NCI-H2029 treated with DMSO at 0.1 percent for 48 hours (cell line): ENCODE results near the gene WDR27.
"Not testable (repeated sequence)": the region's sequence is repeated elsewhere in the genome, so short reads cannot be mapped to it uniquely, and the experiment has no call there.

ENCODE experiments used
- DNase-seq: peaks from one replicate; lab custom pipeline; 2025; lab: John Stamatoyannopoulos, UW

WDR27 gene

GRCh38 chr6:169479783-169480495 lies 221.9 kb downstream of the WDR27 start:
- no peak for DNase-seq

GRCh38 chr6:169474362-169474761 lies 227.5 kb downstream of the WDR27 start:
- DNase-seq = no peak

- DNase-seq = no peak
Measured at GRCh38 chr6:169473663-169474062, 228.2 kb downstream of the WDR27 start.

- DNase-seq = no peak
Measured at GRCh38 chr6:169472786-169473416, 228.9 kb downstream of the WDR27 start.

DNA sequence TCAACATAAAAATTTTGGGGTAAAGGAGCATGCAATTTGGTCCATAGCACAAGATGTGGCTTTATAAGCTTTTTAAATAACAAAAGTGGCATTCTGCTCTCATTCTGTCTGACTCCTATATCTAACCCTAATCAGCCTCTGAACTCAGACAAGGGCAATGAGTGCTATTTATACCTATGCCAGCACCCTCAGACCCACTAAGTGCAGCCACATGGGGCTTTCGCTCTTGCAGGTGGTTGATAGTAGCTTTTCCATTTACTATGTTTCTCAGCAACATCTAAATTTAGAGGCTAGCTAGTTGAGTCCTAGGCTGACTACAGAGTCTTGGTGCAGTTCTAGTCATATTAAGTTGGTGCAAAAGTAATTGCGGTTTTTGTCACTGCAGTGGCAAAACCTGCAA lies 231.0 kb downstream of the WDR27 start:
- no peak for DNase-seq

- no peak for DNase-seq
Measured at GRCh38 chr6:169469028-169469427, 232.8 kb downstream of the WDR27 start.

DNA sequence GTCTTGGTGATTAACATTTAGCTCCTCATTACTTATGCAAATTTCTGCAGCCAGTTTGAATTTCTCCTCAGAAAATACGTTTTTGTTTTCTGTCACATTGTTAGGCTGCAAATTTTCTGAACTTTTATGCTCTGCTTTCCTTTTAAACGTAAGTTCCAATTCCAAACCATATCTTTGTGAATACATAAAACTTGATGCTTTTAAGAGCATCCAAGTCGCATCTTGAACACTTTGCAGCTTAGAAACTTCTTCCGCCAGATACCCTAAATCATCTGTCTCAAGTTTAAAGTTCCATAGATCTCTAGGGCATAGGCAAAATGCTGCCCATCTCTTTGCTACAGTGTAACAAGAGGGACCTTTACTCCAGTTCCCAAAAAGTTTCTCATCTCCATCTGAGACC lies 234.1 kb downstream of the WDR27 start:
- not testable (repeated sequence) for DNase-seq

GRCh38 chr6:169466256-169466655 lies 235.6 kb downstream of the WDR27 start:
- DNase-seq = not testable (repeated sequence)

GRCh38 chr6:169457762-169458161 lies 244.1 kb downstream of the WDR27 start:
- no peak for DNase-seq

DNA sequence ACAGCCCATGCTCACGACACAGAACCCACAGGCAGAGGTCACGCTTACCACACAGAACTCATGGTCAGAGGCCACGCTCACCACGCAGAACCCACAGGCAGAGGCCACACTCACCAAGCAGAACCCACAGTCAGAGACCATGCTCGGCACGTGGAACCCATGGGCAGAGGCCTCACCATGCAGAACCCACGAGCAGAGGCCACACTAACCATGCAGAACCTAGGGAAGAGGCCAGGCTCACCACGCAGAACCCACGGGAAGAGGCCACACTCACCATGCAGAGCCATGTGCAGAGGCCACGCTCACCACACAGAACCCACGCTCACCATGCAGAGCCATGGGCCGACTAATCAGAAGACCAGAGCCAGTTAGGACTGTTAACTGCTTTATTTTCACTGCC lies 245.0 kb downstream of the WDR27 start:
- DNase-seq = no peak

- DNase-seq = no peak
Measured at GRCh38 chr6:169455470-169455869, 246.4 kb downstream of the WDR27 start.

- DNase-seq = no peak
Measured at GRCh38 chr6:169454872-169455204, 247.0 kb downstream of the WDR27 start.

DNA sequence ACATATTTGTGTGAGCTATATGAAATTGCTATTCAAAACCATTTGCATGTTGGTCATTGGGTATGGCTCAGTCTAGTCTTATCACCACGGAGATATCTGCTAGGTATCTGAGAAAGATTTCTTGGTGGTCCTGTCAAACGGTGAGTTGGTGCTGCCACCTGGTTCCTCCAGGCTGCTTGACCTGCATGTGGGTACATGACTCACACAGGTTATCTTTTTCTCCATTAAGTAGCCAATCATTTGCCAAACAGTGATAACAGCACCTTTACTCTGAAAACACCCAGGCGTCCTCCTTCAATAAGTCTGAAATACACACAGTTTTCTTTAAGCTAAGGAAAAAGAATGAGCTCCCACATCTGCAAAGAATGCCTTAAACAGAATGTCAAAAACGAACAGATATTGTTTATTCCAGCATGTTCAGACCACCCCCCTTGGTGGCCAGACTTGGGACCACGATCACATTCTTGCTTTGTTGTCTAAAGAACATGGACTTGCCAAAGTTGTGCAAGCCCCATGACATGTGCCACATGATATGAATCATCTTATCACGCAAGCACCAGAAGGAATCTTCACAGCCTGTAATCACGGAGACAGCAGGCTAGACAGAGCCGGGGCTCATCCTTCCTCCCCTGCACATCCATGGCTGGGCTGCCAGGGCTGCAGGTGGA lies 247.5 kb downstream of the WDR27 start:
- DNase-seq = no peak

- DNase-seq = no peak
Measured at GRCh38 chr6:169452869-169453620, 248.8 kb downstream of the WDR27 start.

DNA sequence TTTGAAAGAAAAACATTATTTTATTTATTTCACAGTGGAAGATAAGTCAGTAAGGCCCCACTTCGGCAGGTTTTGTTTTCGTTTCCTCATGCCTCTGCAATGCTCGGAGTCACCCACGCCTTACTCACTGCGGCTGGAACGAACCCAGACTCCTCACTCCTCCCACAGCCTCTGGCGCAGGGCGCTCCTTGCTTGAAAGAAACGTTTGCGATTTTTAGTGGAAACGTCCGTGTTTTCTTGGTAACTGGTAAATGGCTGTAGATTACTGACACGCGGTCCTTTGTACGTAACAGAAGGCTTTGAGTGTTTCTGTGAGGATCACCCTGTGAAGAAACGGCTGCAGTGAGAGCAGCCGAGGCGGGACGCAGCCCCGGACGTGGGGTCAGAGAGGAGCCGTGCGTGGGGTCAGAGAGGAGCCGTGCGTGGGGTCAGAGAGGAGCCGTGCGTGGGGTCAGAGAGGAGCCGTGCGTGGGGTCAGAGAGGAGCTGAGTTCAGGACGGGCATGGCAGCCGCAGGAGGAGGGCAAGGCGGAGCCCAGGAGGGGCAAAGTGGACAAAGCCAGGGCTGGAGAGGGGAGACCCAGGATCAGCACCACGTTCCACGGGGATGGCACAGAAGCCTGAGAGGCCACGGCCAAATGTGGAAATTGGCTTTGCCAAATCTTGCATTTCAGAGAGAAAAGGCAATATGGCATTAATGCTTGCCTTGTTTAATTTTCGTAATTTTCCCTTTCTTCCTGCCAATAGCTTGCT lies 249.5 kb downstream of the WDR27 start:
- no peak for DNase-seq

DNA sequence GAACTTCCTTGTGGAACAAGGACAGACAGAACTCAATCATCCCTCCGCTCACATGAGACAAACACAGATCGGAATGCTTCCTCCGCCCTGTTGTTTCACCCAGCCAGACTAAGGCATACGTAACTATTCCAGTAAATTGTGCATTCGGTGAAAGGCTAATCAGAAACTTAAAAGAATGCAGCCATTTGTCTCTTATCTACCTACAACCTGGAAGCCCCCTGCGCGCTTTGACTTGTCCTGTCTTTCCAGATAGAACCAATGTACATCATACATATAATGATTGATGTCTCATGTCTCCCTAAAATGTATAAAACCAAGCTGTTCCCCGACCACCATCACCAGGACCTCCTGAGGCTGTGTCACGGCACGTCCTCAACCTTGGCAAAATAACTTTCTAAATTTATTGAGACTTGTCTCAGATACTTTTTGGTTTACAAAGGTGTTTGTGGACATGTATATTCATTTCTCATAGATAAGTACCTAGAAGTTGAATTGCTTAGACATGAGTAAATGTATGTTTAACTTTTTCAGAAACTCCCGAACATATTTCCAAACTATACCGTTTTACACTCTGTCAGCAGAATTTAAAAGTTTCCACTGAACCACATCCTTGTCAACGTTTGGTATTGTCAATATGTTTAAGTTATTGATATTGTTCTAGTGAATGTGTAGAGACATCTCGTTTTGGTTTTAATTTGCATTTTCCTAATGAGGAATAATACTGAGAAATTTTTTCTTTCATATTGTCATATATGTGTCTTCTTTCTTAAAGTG lies 250.6 kb downstream of the WDR27 start:
- no peak for DNase-seq

DNA sequence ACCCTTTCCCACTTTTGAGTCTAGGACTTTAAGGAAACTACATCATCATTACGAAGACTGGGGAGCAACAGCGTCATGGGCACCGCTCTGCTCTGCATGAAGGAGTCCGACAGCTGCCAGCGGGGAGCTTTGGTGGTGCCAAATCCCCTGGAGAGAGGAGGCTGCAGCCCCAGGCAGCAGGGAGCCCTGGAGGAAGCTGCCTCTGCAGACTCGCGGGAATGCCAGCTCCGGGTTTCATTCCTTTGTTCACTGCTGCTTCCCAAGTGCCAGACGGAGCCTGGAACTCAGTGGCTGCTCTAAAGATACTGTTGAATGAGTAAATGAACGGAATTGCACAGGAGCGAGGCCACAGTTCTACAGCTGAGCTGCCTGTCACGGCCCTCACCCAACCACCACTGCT lies 251.7 kb downstream of the WDR27 start:
- no peak for DNase-seq

DNA sequence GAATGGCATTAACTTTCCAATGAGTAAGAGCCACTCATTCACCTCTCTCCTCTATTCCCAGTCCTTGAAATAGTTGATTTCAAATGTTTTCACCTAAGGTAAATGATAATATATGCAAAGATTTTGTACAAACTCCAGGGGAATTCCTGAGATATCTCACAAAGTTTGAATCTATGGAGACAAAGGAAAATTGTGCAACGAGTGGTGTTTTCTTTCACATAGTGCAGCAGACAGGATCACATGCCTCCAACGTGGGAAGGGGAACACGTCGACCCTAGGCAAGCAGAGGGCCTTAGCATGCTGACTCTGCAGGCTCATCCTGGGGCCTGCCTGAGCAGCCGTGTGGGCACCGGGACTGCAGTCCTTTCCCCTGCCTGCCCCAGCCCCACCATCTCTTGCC lies 252.6 kb downstream of the WDR27 start:
- DNase-seq = no peak

DNA sequence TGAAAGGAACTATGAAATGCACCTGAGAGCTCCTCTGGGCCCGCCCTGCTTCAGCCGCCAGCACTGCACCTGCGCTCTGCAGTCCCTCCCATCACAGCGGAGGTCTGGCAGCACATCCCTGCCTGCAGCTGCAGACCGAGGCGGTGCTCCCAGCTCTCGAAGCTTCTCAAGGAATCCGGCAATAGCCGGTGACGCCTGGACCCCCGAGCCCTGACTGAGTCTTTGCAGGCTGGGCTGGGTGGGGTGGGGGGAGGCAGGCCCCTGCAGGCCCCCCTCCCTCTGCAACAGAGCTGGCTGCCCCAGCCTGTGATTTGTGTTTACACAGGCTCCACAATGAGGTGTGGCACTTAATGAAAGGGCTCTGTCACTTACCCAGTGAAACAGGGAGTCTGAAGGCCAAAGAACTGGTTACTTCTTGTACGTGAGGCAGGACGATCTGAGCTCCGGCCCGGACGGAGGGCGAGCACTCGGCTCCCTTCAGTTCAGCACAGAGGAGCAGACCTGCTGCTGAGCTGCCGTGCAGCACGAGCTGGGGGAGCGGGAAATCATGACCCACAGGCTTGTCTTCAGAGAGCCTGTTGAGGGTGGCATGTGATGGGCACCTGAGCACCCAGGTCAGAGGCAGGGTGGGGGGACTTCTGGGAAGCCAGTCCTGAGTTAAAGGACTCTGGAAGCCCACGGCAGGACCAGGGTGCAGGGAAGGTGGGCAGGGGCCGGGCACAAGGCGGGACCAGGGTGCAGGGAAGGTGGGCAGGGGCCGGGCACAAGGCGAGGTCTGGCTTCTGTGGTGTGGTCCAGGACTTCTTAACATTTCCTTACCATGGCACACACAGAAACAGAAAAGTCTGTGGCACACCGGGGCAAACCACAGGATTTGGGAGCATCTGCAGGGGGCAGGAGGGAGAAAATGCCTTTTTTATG lies 255.9 kb downstream of the WDR27 start:
- no peak for DNase-seq

DNA sequence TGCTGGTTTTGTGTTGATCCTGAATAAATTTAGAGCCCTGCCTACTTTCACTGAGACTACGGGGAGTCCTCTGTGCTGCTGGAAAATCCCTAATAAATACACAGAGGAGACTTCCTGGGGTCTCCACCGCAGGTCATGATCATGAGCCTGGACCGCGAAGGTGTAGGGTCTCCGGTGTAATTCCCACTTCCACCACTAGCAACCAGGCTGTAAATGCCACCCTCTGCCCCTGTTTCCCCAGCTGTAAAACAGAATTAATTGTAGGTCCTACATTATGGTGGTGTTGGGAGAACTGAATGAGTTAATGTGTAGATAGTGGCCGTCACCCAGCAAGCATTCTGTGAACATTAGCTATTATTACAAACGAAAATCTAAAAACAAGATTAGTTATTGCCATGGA lies 256.6 kb downstream of the WDR27 start:
- DNase-seq = no peak
